SK-N-SH (cell line): ENCODE measurements around the gene PEA15. TPM values are rescaled to one million over a fixed set of nuclear protein-coding genes. Genes with fewer than 3 reads are reported as not detected.

Experiments
- CTCF ChIA-PET: fragments of 300-600, 350-600 bp; formaldehyde crosslinking; extraction: SDS; loops from one replicate; lab custom pipeline; 2021; lab: Yijun Ruan, JAX
- POLR2A ChIA-PET: fragments of 350-600 bp; sonication (Branson Sonifier 250); formaldehyde crosslinking; extraction: SDS; loops from one replicate; lab custom pipeline; 2020; ENCODE audit warnings: antibody characterized with exemption, inconsistent platforms; lab: Yijun Ruan, JAX
- DNase-seq: peaks from one replicate; pipeline ENCODE4 v3.0.0; 2012
- H2AFZ ChIP-seq: fragments of 200-600 bp; sonication (generic); 2 replicates; pipeline ENCODE4 v1.8.1; 2016; ENCODE audit warnings: antibody characterized with exemption, mild to moderate bottlenecking, low read depth
- H3F3A ChIP-seq: fragments of 200-600 bp; sonication (generic); replicated peaks from 2 replicates; pipeline ENCODE3; 2016; ENCODE audit warnings: antibody characterized with exemption, mild to moderate bottlenecking; ENCODE audit not compliant: insufficient read depth
- H3K27ac ChIP-seq, 2 experiments: fragments of 200-500 bp in 1 of 2; fragments of 200-600 bp in 1 of 2; sonication (Bioruptor generic) in 1 of 2; sonication (generic), shearing (Covaris generic) in 1 of 2; 2 replicates each; pipeline versions ENCODE4 v1.5.1 to v1.6.1; 2014 to 2016; ENCODE audit warnings: low read depth in 2 of 2, inconsistent platforms in 1 of 2, low read length in 1 of 2, mild to moderate bottlenecking in 1 of 2, mixed read lengths in 1 of 2
- H3K27me3 ChIP-seq: fragments of 200-600 bp; sonication (generic), shearing (Covaris generic); 2 replicates; pipeline ENCODE4 v1.6.1; 2016; ENCODE audit warnings: mixed run types; ENCODE audit not compliant: insufficient read depth
- H3K36me3 ChIP-seq, 2 experiments: fragments of 200-500 bp in 1 of 2; fragments of 200-600 bp in 1 of 2; sonication (Bioruptor generic) in 1 of 2; sonication (generic) in 1 of 2; replicated peaks in 1 of 2; 2 replicates each; pipeline versions ENCODE3 to v1.5.1; 2014 to 2016; ENCODE audit warnings: low read length in 1 of 2, mild to moderate bottlenecking in 1 of 2; ENCODE audit not compliant: insufficient read depth in 2 of 2, control insufficient read depth in 1 of 2
- H3K4me1 ChIP-seq, 2 experiments: fragments of 200-500 bp in 1 of 2; fragments of 200-600 bp in 1 of 2; sonication (Bioruptor generic) in 1 of 2; sonication (generic), shearing (Covaris generic) in 1 of 2; 2 replicates each; pipeline versions ENCODE4 v1.5.1 to v1.6.1; 2014 to 2016; ENCODE audit warnings: low read depth in 1 of 2, low read length in 1 of 2, mixed run types in 1 of 2; ENCODE audit not compliant: insufficient read depth in 2 of 2, control insufficient read depth in 1 of 2
- H3K4me2 ChIP-seq: fragments of 200-600 bp; sonication (generic), shearing (Covaris generic); 2 replicates; pipeline ENCODE4 v1.6.1; 2017; ENCODE audit warnings: mixed run types
- H3K4me3 ChIP-seq, 2 experiments: fragments of 200-500 bp in 1 of 2; fragments of 200-600 bp in 1 of 2; sonication (Bioruptor generic) in 1 of 2; sonication (generic), shearing (Covaris generic) in 1 of 2; 2 replicates each; pipeline versions ENCODE4 v1.5.1 to v1.8.1; 2014 to 2016; ENCODE audit warnings: low read depth in 2 of 2, inconsistent platforms in 1 of 2, low read length in 1 of 2, mild to moderate bottlenecking in 1 of 2, mixed read lengths in 1 of 2, moderate library complexity in 1 of 2
- H3K79me2 ChIP-seq: fragments of 200-600 bp; sonication (generic); 2 replicates; pipeline ENCODE4 v1.8.1; 2017; ENCODE audit warnings: mild to moderate bottlenecking; ENCODE audit not compliant: insufficient read depth
- H3K9ac ChIP-seq: fragments of 200-600 bp; sonication (generic); 2 replicates; pipeline ENCODE4 v1.6.1; 2017; ENCODE audit warnings: mixed run types
- H3K9me2 ChIP-seq: fragments of 200-600 bp; sonication (generic); 2 replicates; pipeline ENCODE4 v1.6.1; 2017; ENCODE audit warnings: mixed run types
- H3K9me3 ChIP-seq: fragments of 200-600 bp; sonication (generic); 2 replicates; pipeline ENCODE4 v1.6.1; 2017; ENCODE audit warnings: mixed run types, mild to moderate bottlenecking, moderate library complexity
- H4K20me1 ChIP-seq: fragments of 200-600 bp; sonication (generic); 2 replicates; pipeline ENCODE4 v1.6.1; 2017; ENCODE audit warnings: mild to moderate bottlenecking, mixed run types; ENCODE audit not compliant: insufficient read depth
- ELF1 ChIP-seq: IDR thresholded peaks from 2 replicates; pipeline ENCODE4 v1.4.0; 2012
- FOSL2 ChIP-seq: IDR thresholded peaks from 2 replicates; pipeline ENCODE4 v1.4.0; 2012; ENCODE audit warnings: low read depth, mild to moderate bottlenecking, moderate library complexity, borderline replicate concordance
- FOXM1 ChIP-seq: IDR thresholded peaks from 2 replicates; pipeline ENCODE4 v1.4.0; 2012; ENCODE audit warnings: low read depth, mild to moderate bottlenecking
- JUND ChIP-seq: IDR thresholded peaks from 2 replicates; pipeline ENCODE4 v1.4.0; 2012
- MEF2A ChIP-seq: IDR thresholded peaks from 2 replicates; pipeline ENCODE4 v1.4.0; 2012; ENCODE audit warnings: low read depth, borderline replicate concordance
- NFIC ChIP-seq: IDR thresholded peaks from 2 replicates; pipeline ENCODE4 v1.4.0; 2012; ENCODE audit warnings: borderline replicate concordance
- POLR2AphosphoS5 ChIP-seq: IDR thresholded peaks from 2 replicates; pipeline ENCODE4 v1.6.1; 2012; ENCODE audit warnings: low read depth, low read length
- RAD21 ChIP-seq: IDR thresholded peaks from 2 replicates; pipeline ENCODE4 v1.6.1; 2012; ENCODE audit warnings: mild to moderate bottlenecking, low read length
- RCOR1 ChIP-seq: fragments of 150-350 bp; IDR thresholded peaks from 2 replicates; pipeline ENCODE4 v1.6.1; 2017; ENCODE audit warnings: antibody characterized with exemption, low read length
- RXRA ChIP-seq: IDR thresholded peaks from 2 replicates; pipeline ENCODE4 v1.4.0; 2012; ENCODE audit warnings: low read depth, mild to moderate bottlenecking, borderline replicate concordance
- SMC3 ChIP-seq: IDR thresholded peaks from 2 replicates; pipeline ENCODE4 v1.6.1; 2012; ENCODE audit warnings: low read depth, low read length, improper control_type of control experiment
- TAF1 ChIP-seq: IDR thresholded peaks from 2 replicates; pipeline ENCODE4 v1.6.1; 2012; ENCODE audit warnings: low read depth, mild to moderate bottlenecking, low read length, moderate library complexity, borderline replicate concordance
- TEAD4 ChIP-seq: IDR thresholded peaks from 2 replicates; pipeline ENCODE4 v1.4.0; 2012; ENCODE audit warnings: mild to moderate bottlenecking, borderline replicate concordance; ENCODE audit not compliant: insufficient read depth
- YY1 ChIP-seq: IDR thresholded peaks from 2 replicates; pipeline ENCODE4 v1.4.0; 2012; ENCODE audit warnings: low read depth, mild to moderate bottlenecking
- WGBS: methylation state at CpG from one replicate; pipeline ENCODE4 v1.1.6; 2017; ENCODE audit warnings: low lambda C conversion rate; 5-methylcytosine and 5-hydroxymethylcytosine counted together
- polyA plus RNA-seq, 3 experiments: library from polyadenylated mRNA; depleted of rRNA; stranded (reverse); fragments of >200 nt; gene quantifications; 2 replicates each; pipeline ENCODE4 v1.2.3, GENCODE V29; 2012
- TF ChIP-seq, protein P1 (sequence below): IDR thresholded peaks from 2 replicates; pipeline ENCODE4; 2012
- TF ChIP-seq, protein P2 (sequence below): fragments of 150-350 bp; IDR thresholded peaks from 2 replicates; pipeline ENCODE4 v1.6.1; 2016; ENCODE audit warnings: mild to moderate bottlenecking, low read depth, low read length
- TF ChIP-seq, protein P3 (sequence below): fragments of 200-600 bp; sonication (generic); IDR thresholded peaks from 2 replicates; pipeline ENCODE4 v1.6.1; 2017; ENCODE audit warnings: antibody characterized with exemption, mild to moderate bottlenecking, moderate library complexity
- TF ChIP-seq, protein P4 (sequence below): IDR thresholded peaks from 2 replicates; pipeline ENCODE4 v1.4.0; 2012; ENCODE audit warnings: low read depth
- TF ChIP-seq, protein P5 (sequence below): IDR thresholded peaks from 2 replicates; pipeline ENCODE4 v1.4.0; 2012; ENCODE audit warnings: low read depth, borderline replicate concordance
- TF ChIP-seq, protein P6 (sequence below): fragments of 150-350 bp; IDR thresholded peaks from 2 replicates; pipeline ENCODE4 v1.6.1; 2017; ENCODE audit warnings: antibody characterized with exemption, low read length, low read depth, borderline replicate concordance

The PEA15 gene
- polyA plus RNA-seq, 1 of the 3 experiments (the other 2 are of a cell fraction): 322 TPM

DNA sequence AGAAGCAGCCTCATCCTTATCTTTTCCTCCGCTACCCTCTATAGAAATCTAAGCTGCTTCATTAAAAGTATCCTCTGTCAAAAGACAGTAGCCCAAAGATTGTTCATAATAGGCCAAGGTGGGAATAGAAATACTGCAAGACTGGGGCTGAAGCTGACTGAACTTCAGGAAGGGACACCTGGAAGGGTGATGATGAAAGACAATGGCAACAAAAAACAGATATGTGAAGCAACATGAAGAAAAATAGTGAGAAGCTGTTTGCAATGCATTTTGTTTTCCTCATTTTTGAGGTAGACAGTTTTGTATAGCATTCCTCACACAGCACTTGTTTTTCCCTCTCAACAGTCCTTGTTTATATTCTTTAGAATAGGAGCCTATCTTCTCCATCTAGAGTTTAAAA is 40.2 kb downstream of the PEA15 start:
- Histone ChIP-seq H3K9ac (no peak overlapping the region), H4K20me1 (peaks cover 43% of the 10 kb centered on the region), H3K4me2 (no peak overlapping the region), H3K4me3 (no peak overlapping the region), H3K4me1 (peaks cover 0 to 8% of the 10 kb centered on the region in 2 experiments; a peak in 1 of 4 replicates), H3K36me3 (peaks cover 25 to 38% of the 10 kb centered on the region in 2 experiments), H3K27me3 (no peaks in the 10 kb centered on the region), H3K27ac (no peak overlapping the region), H3K79me2 (peaks cover 76% of the 10 kb centered on the region), H2AFZ (no peak overlapping the region), H3K9me3 (no peaks in the 10 kb centered on the region), H3F3A (no peaks in the 10 kb centered on the region), H3K9me2 (no peaks in the 10 kb centered on the region)
- 100% methylated on average over 1 of the region's 1 CpG for WGBS
- ChIA-PET CTCF (interaction anchor here (1.1 to 26.9 kb wide), 6 partner anchors 13 to 159 kb away, joined by 3 to 293 read pairs (median 20); partner anchors contain the start of gene CASQ1), POLR2A (no interaction called here)
- TF ChIP-seq, protein P1, sequence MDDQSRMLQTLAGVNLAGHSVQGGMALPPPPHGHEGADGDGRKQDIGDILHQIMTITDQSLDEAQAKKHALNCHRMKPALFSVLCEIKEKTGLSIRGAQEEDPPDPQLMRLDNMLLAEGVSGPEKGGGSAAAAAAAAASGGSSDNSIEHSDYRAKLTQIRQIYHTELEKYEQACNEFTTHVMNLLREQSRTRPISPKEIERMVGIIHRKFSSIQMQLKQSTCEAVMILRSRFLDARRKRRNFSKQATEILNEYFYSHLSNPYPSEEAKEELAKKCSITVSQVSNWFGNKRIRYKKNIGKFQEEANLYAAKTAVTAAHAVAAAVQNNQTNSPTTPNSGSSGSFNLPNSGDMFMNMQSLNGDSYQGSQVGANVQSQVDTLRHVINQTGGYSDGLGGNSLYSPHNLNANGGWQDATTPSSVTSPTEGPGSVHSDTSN: no peak
- TF ChIP-seq SMC3: no peak
- TF ChIP-seq, protein P2, sequence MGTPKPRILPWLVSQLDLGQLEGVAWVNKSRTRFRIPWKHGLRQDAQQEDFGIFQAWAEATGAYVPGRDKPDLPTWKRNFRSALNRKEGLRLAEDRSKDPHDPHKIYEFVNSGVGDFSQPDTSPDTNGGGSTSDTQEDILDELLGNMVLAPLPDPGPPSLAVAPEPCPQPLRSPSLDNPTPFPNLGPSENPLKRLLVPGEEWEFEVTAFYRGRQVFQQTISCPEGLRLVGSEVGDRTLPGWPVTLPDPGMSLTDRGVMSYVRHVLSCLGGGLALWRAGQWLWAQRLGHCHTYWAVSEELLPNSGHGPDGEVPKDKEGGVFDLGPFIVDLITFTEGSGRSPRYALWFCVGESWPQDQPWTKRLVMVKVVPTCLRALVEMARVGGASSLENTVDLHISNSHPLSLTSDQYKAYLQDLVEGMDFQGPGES: no peak
- TF ChIP-seq FOSL2: no peak
- no peak for TF ChIP-seq RXRA
- TF ChIP-seq YY1: no peak
- TF ChIP-seq FOXM1: no peak
- TF ChIP-seq MEF2A: no peak
- TF ChIP-seq RAD21: no peak
- TF ChIP-seq POLR2AphosphoS5: no peak
- TF ChIP-seq, protein P3, sequence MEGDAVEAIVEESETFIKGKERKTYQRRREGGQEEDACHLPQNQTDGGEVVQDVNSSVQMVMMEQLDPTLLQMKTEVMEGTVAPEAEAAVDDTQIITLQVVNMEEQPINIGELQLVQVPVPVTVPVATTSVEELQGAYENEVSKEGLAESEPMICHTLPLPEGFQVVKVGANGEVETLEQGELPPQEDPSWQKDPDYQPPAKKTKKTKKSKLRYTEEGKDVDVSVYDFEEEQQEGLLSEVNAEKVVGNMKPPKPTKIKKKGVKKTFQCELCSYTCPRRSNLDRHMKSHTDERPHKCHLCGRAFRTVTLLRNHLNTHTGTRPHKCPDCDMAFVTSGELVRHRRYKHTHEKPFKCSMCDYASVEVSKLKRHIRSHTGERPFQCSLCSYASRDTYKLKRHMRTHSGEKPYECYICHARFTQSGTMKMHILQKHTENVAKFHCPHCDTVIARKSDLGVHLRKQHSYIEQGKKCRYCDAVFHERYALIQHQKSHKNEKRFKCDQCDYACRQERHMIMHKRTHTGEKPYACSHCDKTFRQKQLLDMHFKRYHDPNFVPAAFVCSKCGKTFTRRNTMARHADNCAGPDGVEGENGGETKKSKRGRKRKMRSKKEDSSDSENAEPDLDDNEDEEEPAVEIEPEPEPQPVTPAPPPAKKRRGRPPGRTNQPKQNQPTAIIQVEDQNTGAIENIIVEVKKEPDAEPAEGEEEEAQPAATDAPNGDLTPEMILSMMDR: no peak
- TF ChIP-seq, protein P4, sequence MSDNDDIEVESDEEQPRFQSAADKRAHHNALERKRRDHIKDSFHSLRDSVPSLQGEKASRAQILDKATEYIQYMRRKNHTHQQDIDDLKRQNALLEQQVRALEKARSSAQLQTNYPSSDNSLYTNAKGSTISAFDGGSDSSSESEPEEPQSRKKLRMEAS: no peak
- TF ChIP-seq, protein P5, sequence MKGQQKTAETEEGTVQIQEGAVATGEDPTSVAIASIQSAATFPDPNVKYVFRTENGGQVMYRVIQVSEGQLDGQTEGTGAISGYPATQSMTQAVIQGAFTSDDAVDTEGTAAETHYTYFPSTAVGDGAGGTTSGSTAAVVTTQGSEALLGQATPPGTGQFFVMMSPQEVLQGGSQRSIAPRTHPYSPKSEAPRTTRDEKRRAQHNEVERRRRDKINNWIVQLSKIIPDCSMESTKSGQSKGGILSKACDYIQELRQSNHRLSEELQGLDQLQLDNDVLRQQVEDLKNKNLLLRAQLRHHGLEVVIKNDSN: no peak
- TF ChIP-seq RCOR1: no peak
- TF ChIP-seq TEAD4: no peak
- no peak for TF ChIP-seq TAF1
- TF ChIP-seq ELF1: no peak
- no peak for TF ChIP-seq NFIC
- no peak for TF ChIP-seq JUND
- TF ChIP-seq, protein P6, sequence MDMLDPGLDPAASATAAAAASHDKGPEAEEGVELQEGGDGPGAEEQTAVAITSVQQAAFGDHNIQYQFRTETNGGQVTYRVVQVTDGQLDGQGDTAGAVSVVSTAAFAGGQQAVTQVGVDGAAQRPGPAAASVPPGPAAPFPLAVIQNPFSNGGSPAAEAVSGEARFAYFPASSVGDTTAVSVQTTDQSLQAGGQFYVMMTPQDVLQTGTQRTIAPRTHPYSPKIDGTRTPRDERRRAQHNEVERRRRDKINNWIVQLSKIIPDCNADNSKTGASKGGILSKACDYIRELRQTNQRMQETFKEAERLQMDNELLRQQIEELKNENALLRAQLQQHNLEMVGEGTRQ: no peak
- no peak for DNase-seq
